ENCODE data around the gene ZC3H13.
"Not testable (repeated sequence)": the region's sequence is repeated elsewhere in the genome, so short reads cannot be mapped to it uniquely, and the experiment has no call there.

Gene ZC3H13

DNA sequence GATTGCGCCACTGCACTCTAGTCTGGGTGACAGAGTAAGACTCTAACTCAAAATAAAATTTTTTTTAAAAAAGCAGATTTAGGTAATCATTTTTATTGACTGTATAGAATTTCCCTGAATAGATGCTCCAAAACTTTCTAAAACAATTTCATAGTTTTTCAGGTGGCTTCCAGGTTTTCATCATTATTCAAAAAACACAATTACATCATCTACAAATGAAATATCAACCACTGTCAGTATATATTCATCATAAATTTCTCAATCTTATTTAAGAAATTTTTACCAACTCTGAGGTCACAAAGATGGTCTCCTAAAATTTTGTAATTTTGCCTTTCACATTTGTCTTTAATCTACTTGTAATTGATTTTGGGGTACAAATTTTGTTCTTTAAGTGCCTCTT lies 48.1 kb downstream of the ZC3H13 start:
- DNase-seq, result no peak

DNA sequence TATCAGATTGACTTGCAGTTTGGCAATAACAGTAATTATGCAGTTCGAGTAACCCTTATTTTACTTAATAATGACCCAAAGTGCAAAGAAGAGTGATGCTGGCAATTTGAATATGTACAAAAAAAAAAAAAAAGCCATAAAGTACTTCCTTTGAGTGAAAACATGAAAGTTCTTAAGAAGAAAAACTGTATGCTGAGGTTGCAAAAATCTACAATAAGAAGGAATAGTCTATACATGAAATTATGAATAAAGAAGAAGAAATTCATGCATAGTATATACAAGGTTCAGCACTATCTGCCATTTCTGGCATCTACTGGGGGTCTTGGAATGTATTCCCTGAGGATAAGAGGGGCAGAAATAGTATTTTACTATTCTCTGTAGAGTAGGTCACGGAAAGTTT lies 55.9 kb downstream of the ZC3H13 start:
- no peak for DNase-seq

DNA sequence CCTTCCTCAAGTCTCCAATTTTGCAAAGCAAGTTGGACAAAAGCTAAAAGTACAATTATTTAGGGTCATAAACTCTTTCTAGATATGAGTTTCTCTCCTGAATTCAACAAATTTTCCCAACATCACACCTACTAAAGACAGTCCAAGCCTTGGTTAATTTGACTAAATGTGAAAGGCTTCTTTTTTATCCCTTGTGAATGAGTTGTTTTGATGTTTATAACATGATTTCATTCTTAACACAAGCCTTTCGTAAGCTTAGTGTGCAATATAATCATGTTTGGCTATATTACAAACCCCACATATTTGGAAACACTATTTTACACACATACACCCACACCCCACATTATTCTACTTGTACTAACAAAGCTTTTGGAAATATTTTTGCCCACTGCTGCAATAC lies 57.3 kb downstream of the ZC3H13 start:
- DNase-seq, result no peak

DNA sequence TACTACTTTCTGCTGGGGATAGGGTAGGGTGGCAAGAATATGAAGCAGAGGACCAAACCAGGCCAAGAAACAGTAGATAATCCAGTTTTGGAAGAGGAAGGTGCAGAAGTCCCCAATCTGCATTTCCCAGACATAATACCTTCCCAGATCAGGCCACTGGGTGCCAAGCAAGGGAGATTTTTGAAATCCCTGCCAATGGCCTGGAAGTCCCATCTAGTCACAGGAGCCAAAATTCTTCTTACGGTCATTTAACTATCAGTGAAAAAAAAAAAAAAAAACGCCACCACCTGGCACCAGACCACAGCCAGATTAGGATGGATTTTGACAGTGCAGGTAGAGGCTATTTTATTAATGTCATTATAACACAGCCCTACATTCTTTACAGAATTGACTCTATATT lies 57.8 kb downstream of the ZC3H13 start:
- no peak for DNase-seq

DNA sequence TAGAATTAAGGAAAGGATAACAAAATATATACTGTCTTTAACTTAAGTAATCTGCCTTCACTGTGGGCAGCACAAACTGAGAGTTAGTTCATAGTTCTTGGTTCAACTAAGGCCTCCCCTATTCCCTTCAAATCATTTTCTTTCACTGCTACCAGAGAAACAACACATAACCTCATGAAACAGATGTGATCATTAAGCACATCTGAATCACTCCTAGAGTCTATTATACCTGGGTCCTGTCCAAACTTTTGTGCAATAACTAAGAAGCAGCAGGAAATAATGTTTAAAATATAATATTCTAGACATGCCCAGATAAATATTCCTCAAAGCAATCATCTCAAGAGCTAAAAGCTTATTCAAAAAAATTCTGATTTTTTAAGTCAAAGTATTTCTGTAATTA lies 62.9 kb downstream of the ZC3H13 start:
- DNase-seq, result no peak

DNA sequence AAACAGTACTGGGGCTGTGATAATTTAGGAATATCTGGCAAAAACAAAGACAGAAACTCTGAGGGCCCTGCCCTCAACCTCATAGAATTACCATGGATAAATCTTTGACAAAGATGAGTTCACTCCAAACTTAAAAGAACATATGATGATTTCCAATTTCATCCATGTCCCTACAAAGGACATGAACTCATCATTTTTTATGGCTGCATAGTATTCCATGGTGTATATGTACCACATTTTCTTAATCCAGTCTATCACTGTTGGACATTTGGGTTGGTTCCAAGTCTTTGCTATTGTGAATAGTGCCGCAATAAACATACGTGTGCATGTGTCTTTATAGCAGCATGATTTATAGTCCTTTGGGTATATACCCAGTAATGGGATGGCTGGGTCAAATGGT lies 71.4 kb downstream of the ZC3H13 start:
- not testable (repeated sequence) for DNase-seq

DNA sequence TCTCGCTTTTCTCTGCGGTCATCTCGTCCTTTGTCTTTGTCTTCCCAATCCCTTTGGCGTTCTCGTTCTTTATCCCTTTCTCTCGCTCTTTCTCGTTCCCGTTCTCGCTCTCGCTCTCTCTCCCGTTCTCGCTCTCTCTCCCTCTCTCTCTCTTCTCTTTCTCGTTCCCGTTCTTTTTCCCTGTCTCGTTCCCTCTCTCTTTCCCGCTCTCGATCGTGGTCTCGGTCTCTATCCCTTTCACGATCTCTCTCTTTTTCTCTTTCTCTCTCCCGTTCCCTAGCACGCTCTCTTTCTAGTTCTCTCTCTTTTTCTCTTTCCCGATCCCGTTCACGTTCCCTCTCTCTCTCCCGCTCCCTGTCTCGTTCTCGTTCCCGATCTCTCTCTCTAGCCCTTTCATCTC lies 77.2 kb downstream of the ZC3H13 start:
- DNase-seq, result no peak

DNA sequence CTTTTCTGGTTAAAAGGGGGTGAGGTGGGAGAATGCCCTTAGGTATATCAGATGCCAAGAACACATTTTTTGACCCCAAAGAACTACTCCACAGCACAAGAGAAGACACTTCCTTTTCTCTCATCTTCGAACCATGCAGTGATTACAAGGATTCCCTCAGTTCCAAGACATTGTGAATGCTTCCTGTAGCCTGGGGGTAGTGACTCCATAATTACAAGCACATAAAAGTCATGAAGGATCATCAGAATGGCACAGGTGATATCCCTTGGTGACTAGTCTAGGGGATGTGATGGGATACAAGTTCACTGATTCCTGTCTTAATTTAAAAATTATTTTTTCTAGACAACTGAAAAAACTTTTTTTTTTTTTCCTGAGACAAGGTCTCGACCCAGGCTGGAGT lies 78.0 kb downstream of the ZC3H13 start:
- no peak for DNase-seq

DNA sequence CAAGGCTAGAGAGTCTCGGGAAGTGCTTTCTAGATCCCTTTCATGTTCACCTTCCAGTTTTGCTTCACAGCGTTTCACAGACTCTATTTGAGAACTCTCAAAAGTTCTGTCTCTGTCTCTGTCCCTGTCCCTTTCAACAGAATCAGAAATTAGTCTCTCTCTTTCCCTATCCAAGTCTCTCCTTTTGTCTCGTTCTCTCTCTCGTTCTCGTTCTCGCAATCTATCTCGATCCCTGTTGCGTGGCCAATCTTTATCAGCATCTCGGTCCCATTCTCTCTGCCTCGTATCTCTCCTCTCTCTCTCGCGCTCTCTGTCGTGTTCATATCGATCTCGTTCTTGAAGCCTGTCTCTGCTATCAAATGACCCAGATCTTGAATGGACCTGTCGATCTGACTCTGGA lies 85.0 kb downstream of the ZC3H13 start:
- DNase-seq, result no peak

DNA sequence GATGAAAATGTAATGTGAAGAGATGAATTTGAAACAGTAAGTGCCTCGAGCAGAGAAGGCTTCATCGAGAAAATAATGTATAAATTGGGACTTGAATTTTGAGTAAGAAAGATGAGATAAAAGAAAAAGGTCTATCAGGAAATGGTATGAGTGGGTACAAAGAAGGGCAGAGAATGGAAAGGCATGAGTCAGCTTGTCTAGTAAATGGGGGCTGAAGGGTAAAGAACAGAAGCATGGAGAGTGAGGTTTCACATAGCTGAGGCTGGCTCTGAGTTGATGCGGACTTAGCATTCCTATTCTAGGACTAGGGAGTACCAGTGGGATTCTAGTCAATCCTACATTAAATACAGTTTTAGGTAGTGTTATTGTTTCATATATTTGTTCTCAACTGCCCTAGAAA lies 85.8 kb downstream of the ZC3H13 start:
- DNase-seq, result no peak

DNA sequence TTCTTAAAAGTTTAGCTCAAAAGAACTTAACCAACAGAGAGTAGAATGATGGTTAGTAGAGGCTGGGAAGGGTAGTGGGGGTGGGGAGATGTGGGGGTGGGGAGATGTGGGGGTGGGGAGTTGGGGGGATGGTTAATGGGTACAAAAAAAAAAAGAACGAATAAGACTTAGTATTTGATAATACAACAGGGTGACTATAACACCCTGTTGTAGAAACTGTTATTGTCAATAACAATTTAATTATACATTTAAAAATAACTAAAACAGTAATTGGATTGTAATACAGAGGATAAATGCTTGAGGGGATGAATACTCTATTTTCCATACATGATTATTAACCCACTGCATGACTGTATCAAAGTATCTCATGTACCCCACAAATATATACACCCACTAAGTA lies 91.1 kb downstream of the ZC3H13 start:
- DNase-seq, result no peak

DNA sequence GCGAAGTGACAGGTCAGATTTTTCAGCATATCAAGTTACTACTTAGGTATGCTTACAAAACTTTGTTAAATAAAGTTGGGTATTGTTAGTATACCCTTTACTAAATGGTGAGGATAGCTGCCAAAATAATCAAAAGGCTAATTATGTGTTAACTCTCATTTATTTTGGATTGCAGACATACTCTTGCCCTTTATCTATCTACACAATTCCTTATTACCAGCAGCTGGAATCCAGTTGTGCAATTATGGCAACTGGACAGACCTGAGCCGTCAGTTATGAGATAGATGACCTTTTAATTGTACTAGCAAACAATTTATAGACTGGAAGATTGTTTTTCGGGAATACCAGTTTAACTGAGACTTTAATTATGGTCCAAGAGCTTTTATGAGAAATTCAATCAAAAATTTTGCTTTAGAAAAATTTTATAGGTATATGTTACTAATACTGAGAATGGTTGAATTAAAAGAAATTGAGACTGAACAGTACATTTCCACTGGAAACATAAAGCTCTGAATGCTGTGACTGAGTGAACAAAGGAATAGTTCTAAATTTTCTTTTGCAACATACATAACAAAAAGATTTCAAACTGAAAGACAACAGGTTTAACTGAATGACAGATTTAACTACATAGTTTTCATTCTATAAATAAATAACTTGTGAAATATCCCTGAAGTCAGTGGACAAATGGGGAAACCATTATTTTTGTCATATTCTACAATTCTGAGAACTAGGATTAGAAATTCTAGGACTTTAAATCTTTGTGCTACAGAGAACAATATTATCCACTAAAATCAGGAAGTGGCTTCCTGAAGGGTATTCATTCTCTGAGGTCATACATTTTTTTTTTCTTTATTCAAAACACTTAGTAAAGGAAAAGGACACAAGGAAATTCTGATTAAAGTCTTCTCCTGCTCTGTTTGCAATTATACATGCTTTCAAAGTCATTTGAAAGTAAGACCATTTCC lies 97.4 kb downstream of the ZC3H13 start:
- DNase-seq, result no peak

DNA sequence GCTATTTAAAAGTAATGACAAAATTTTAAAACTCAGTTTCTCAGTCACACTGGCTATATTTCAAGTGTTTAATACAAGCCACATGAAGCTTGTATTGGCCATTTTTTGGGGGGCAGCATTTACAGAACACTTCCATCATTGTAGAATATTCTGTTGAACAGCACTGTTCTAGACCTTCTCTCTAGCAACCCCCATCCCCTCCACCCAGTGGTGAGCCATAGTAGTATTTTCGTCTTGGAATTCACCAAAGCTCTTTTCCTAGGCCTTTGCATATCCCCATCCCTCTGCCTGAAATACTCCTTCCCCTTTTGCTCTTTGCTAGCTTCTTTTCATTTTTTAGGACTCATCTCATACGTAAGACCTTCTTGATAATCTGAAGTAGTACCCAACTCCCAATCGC lies 99.5 kb downstream of the ZC3H13 start:
- no peak for DNase-seq

DNA sequence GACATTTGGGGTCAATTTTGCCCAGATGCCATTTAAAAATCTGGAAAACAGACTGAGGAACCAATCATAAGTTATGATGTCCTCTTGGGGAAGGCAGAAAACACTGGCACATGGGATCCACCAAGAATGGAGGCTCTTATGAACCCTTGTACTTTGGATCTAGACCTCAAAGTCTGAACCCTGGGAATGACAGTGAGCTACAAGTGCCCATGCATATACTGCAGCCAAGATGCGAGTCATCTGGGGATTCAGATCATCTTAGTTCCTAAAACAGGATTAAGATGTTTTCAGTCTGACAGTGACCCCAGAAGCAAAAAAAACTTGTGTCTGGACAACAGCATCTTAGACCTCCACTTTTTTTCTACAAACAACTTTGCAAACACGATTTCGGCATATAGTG lies 100.8 kb downstream of the ZC3H13 start:
- no peak for DNase-seq

DNA sequence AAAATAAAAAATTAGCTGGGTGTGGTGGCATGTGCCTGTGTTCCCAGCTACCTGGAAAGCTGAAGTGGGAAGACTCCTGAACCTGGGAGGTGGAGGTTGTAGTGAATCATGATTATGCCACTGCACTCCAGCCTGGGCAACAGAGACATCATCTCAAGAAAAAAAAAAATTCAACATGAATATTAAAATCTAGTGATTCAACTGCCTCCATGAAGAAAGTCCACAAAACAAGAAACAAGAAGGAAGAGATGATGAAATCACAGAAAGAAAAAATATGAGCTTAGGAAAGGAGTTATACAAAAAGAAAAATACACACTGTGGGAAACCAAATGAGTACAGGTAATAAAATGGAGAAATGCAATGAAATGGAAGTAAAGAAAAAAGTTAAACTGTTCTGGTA lies 101.4 kb downstream of the ZC3H13 start:
- DNase-seq, result no peak

DNA sequence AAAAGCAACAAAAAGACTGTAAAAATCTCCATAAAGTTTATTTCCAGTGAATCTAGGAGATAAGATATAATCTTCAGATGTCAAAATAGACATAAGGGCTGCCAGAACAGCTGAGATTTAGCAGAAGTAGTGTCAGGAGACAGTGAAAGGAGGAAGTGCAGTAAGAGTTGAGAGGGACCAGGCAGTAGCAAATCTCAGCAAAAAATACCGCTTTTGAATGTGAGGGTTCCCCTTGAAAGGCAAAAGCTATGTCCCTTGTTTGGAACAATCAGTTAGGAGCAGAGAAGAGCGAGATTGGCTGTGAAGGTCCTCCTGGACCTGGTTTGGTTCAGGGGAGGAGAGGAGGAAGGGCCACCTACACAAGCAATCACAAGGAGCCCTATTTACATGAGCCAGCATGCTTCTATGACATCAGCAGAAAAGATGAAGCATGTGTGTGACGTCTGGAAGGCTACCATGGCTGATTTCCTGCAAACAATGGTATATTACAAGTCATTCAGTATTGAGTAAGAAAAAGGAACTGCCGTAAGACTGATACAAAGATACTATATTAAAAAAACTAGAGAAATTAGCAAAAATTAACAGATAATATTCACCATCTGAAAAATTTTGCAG lies 102.1 kb downstream of the ZC3H13 start:
- no peak for DNase-seq

DNA sequence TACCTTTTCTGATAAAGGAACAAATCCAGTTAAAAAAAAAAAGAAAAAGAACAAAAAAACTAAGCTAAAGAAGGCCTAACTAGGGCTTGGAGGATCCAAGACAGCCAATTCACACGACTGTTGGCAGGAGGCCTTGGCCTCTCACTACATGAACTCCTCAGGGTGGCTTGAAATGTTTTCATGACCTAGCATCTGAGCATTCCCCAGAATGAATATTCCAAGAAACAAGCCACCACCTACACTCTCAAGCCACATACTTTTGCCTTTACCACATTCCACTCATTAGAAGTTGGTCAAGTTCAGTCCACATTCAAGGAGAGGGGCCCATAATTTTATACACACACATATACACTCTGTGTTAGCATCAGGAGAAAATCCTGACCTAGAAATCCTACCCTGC lies 103.4 kb downstream of the ZC3H13 start:
- DNase-seq, result no peak

DNA sequence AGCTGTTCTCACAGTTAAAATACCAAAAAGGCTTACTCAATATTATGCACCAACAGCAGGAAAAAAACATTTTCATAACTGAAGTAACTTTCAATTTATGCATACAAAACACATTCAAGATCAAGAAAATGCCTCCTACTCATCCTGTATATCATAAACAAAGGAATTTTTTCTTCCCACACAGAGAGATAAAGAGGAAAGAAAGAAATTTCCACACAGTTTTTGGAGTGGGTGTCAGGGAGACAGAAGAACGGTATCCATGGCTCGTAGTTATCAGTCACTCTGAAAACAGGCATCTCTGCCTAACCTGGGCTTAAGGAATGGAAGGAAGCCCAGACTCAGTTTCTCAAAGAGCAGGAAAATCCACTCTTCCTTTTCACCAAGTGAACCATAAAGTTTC lies 108.6 kb downstream of the ZC3H13 start:
- DNase-seq, result no peak

DNA sequence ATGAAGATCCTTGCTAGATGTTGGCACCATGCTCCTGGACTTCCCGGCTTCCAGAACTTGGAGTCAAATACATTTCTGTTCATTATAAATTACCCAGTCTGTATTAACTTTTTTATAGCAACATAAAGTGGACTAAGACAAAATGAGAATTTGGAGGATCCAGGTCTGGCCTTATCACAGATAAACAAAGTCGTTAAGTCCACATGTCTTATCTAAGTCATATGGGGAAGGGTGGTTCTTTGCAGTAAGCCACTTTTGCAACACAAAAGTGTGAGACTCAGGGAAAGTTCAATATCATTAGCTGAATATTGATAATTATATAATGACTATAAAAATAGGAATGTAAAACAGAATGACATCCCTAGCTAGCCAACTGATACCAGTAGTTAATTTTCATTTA lies 109.4 kb downstream of the ZC3H13 start:
- DNase-seq, result no peak

DNA sequence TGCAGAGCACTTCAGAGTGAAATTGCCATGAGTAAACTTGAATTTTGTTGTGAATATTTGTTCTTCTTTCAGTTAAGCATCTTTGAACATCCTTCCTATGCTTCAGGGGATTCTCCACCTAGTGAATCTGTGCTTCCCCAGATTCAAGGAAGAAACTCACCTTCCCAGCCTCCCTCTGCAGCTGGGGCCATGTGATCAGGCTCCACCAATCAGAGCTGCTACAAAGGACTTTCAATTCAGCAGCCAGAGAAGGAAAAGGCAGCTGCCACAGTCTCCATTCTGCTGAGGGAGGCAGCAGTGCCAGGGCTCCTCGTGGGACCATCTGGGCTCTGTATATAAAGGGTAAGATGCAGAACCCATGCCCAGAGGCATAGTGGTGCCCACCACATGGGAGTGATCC lies 111.3 kb downstream of the ZC3H13 start:
- DNase-seq, result no peak

DNA sequence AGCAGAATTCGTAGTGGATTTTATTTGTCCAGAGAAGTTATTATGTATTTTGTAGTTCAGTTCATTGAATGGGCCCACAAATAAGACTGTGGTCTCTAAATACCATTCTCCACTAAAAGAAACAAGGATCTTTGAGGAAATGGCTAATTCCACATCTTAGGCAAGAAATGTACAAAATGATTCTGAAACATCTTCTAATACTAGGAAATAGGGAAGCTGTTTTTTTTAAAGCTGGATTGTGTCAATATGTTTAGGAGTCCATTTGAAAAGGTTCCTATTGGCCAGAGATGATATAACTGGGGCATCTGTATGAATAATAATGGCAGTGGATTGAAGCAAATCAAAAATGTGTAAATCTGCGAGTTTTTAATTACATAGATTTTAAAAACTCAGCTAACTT lies 112.5 kb downstream of the ZC3H13 start:
- no peak for DNase-seq

DNA sequence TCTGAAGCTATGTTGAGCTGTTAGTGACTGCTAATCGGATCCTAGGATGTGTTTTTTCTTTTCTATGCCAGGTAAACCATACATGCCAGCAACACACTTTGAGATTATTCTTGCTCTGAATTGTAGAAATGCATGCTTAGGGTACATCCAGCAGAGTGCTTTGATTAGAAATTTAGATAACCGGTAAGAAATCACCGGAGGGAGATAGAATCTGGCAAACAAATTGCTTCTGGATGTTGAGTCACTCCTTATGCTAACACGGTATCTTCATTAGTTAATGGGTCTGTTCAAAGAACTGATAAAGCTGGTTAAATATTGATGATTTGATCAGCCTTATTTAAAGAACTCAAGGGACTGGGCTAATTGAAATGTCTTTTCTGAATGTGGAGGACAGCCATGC lies 115.9 kb downstream of the ZC3H13 start:
- no peak for DNase-seq

DNA sequence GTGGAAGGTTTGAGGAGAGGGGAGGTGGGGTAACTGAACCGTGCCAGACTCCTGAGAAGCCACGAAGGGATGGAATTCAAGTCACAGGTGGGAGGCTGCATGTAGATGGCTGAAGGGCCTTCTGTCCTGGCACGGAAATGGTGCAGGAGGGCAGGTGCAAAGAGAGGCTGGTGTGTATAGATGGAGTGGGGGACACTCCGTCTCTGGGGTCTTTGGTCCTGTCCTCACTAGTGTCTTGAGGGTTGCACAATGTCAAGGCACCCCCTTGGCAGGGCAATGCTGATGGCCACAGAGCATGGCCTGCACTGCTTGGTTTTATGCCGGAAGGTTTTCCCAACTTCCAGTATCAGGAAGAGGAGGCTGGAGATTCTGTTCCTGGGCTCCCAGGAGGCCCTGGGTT lies 118.3 kb downstream of the ZC3H13 start:
- DNase-seq, result no peak

DNA sequence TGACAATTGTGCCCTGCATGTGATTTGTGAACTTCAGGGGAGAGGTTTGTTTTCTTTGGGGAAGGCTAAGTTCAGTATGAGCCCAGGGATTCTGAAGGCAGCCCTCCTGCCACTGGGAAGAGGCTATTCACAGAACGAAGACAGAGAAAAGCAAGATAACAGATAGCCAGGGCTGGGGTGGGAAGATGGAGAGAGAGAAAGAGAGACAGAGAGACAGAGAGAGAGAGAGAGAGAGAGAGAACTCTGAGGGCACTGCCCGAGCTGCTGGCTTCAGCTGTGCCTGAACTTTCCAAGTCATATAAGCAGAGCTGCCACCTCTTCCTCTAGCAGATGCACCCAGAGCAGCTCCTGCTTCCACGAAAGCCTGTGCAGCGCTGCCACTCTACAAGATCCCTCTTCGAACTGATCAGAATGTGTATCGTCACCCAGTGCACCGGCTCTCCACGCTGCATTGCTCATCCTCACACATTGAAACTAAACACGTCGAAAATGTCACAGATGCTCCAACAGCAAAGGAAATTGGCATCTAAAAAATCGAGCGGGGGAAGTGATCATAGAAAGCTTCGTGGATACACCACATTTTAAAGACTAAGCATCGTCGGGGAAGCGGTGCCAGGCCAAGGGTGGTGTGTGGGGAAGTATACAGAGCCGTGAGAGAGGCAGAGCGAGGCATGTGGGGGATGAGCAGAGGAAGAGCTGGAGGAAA lies 119.2 kb downstream of the ZC3H13 start:
- no peak for DNase-seq

Data from effector CD4-positive, alpha-beta T cell (primary cell).